A673 (cell line): ENCODE measurements around the gene TRIM10. TPM values are rescaled to one million over a fixed set of nuclear protein-coding genes. Genes with fewer than 3 reads are reported as not detected.

Experiments
- BruUV-seq: library from RNA; stranded (reverse); fragments of 400-500 nt; replicated peaks from 2 replicates; lab custom pipeline; 2021; lab: Mats Ljungman, UMichigan
- CTCF ChIA-PET: fragments of 300-600 bp; sonication (Branson Sonifier 250); formaldehyde crosslinking; loops from one replicate; lab custom pipeline; 2022; ENCODE audit warnings: antibody characterized with exemption; lab: Charles Lee
- POLR2A ChIA-PET: fragments of 300-600 bp; sonication (Branson Sonifier 250); formaldehyde crosslinking; loops from one replicate; lab custom pipeline; 2022; ENCODE audit warnings: antibody characterized with exemption; ENCODE audit not compliant: low non-redundant PET; lab: Charles Lee
- DNase-seq: peaks from one replicate; pipeline ENCODE4 v3.0.0-alpha.2; 2015; ENCODE audit warnings: low spot score
- H3K27ac ChIP-seq: fragments of 200-600 bp; sonication (generic); 2 replicates; pipeline ENCODE4 v1.5.1; 2016; ENCODE audit warnings: mixed run types, low read depth, mild to moderate bottlenecking, mixed read lengths, antibody characterized with exemption, low read length; ENCODE audit not compliant: poor library complexity, severe bottlenecking
- H3K27me3 ChIP-seq: fragments of 200-600 bp; sonication (generic); replicated peaks from 2 replicates; pipeline ENCODE4 v1.6.1; 2017; ENCODE audit warnings: mixed run types, low read depth, mild to moderate bottlenecking, mixed read lengths, antibody characterized with exemption, low read length; ENCODE audit not compliant: insufficient read depth, poor library complexity
- H3K36me3 ChIP-seq: fragments of 200-600 bp; sonication (generic); 2 replicates; pipeline ENCODE4 v1.6.1; 2016; ENCODE audit warnings: mixed run types, mild to moderate bottlenecking, mixed read lengths, antibody characterized with exemption, low read length; ENCODE audit not compliant: insufficient read depth, poor library complexity, severe bottlenecking
- H3K4me1 ChIP-seq: fragments of 200-600 bp; sonication (generic); 2 replicates; pipeline ENCODE4 v1.6.1; 2017; ENCODE audit warnings: mixed run types, mild to moderate bottlenecking, mixed read lengths, antibody characterized with exemption, low read length; ENCODE audit not compliant: insufficient read depth, poor library complexity, severe bottlenecking
- H3K4me3 ChIP-seq: fragments of 200-600 bp; sonication (generic); 2 replicates; pipeline ENCODE4 v1.5.1; 2016; ENCODE audit warnings: low read depth, mixed run types, mild to moderate bottlenecking, mixed read lengths, low read length; ENCODE audit not compliant: poor library complexity, severe bottlenecking
- H3K9me3 ChIP-seq: fragments of 200-600 bp; sonication (generic); 2 replicates; pipeline ENCODE4 v1.6.1; 2016; ENCODE audit warnings: mixed run types, low read depth, mild to moderate bottlenecking, mixed read lengths, antibody characterized with exemption, low read length; ENCODE audit not compliant: poor library complexity, severe bottlenecking
- EZH2 ChIP-seq: fragments of 200-600 bp; sonication (generic); IDR thresholded peaks from 2 replicates; pipeline ENCODE4 v1.6.1; 2017; ENCODE audit warnings: borderline replicate concordance, low read depth, mild to moderate bottlenecking, mixed read lengths, antibody characterized with exemption, low read length; ENCODE audit not compliant: poor library complexity, severe bottlenecking
- intact Hi-C: fragments of 100-400 bp; cut with micrococcal nuclease; formaldehyde crosslinking; loops from one replicate; pipeline ENCODE4 v1.10.0; 2022; ENCODE audit not compliant: unreplicated experiment
- total RNA-seq: library from RNA; stranded (reverse); gene quantifications from 2 replicates; pipeline ENCODE4 v1.2.3, GENCODE V29; 2021
- TF ChIP-seq, protein P1 (sequence below): fragments of 300-800, 200-600 bp; sonication (generic); conservative IDR thresholded peaks from 2 replicates; pipeline ENCODE4 v1.5.1; 2017; ENCODE audit warnings: low read depth, mild to moderate bottlenecking, antibody characterized with exemption, low read length, moderate library complexity, mixed read lengths

TRIM10 gene
- total RNA-seq, 1 experiment from 2014 or later: not detected

DNA sequence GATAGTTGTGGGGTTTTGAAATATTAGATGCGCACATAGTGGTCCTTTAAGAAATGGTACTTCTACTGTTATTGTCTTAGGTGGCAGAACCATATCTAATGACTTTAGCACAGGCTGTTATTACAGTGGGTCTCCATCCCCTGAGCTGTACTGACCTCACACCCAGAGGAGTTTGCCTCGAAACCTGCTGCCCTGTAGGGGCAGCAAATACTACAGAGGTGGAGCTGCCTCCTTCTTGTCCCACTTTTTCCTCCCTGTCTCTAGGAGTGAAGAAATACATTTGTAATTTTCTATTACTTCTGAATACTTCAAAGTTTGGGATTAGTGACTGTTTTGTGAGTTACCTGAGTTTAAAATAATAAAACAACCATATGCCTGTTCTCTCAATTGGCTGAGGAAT, 56.4 kb downstream of the TRIM10 start:
- TF ChIP-seq, protein P1, sequence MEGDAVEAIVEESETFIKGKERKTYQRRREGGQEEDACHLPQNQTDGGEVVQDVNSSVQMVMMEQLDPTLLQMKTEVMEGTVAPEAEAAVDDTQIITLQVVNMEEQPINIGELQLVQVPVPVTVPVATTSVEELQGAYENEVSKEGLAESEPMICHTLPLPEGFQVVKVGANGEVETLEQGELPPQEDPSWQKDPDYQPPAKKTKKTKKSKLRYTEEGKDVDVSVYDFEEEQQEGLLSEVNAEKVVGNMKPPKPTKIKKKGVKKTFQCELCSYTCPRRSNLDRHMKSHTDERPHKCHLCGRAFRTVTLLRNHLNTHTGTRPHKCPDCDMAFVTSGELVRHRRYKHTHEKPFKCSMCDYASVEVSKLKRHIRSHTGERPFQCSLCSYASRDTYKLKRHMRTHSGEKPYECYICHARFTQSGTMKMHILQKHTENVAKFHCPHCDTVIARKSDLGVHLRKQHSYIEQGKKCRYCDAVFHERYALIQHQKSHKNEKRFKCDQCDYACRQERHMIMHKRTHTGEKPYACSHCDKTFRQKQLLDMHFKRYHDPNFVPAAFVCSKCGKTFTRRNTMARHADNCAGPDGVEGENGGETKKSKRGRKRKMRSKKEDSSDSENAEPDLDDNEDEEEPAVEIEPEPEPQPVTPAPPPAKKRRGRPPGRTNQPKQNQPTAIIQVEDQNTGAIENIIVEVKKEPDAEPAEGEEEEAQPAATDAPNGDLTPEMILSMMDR: no peak
- no peak for TF ChIP-seq EZH2
- DNase-seq: no peak
- H3K9me3 ChIP-seq: no peaks in the 10 kb centered on the region
- no TSS peak for BruUV-seq
- intact Hi-C loops: loop anchor here (5.0 to 10.0 kb wide), 2 partner anchors 37 to 290 kb away; partner anchors contain the start of gene PPP1R11
- H3K27ac ChIP-seq: no peak overlapping the region
- no peak overlapping the region for H3K4me3 ChIP-seq
- H3K27me3 ChIP-seq: peaks cover 29% of the 10 kb centered on the region
- ChIA-PET POLR2A (no interaction called here), CTCF (interaction anchor here (0.6 to 2.6 kb wide), 2 partner anchors 27 to 266 kb away, joined by 3 to 47 read pairs; no protein-coding TSS in a partner anchor)
- H3K36me3 ChIP-seq: no peaks in the 10 kb centered on the region
- H3K4me1 ChIP-seq: peaks cover 18% of the 10 kb centered on the region

DNA sequence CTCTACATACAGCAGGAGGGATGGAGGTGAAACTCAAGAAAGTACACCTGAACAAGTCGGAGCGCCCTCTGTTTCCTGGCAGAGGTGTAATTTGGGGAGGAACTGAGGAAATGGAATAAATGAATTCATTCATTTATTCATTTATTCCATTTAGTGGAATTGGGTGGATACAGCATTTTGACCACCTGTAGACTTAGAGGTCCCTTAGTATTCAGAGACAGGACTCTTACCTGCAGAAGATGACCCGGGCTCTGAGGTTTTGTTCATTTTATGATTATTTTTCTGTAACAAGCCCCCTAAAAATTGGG, 57.2 kb downstream of the TRIM10 start:
- no TSS peak for BruUV-seq
- Histone ChIP-seq H3K4me3 (peak overlapping the region; percentile 48), H3K36me3 (no peaks in the 10 kb centered on the region), H3K27me3 (peaks cover 37% of the 10 kb centered on the region), H3K4me1 (peaks cover 18% of the 10 kb centered on the region), H3K9me3 (no peaks in the 10 kb centered on the region), H3K27ac (no peak overlapping the region)
- CTCF ChIA-PET: interaction anchor here (0.7 to 2.6 kb wide), 10 partner anchors 8 to 244 kb away, joined by 3 to 47 read pairs (median 4); partner anchors contain the start of genes PPP1R11 and TRIM39
- POLR2A ChIA-PET: no interaction called here
- intact Hi-C loops: loop anchor here (1.0 to 10.0 kb wide), 4 partner anchors 27 to 291 kb away; partner anchors contain the start of gene PPP1R11
- TF ChIP-seq, protein P1: no peak
- no peak for TF ChIP-seq EZH2
- DNase-seq: no peak

DNA sequence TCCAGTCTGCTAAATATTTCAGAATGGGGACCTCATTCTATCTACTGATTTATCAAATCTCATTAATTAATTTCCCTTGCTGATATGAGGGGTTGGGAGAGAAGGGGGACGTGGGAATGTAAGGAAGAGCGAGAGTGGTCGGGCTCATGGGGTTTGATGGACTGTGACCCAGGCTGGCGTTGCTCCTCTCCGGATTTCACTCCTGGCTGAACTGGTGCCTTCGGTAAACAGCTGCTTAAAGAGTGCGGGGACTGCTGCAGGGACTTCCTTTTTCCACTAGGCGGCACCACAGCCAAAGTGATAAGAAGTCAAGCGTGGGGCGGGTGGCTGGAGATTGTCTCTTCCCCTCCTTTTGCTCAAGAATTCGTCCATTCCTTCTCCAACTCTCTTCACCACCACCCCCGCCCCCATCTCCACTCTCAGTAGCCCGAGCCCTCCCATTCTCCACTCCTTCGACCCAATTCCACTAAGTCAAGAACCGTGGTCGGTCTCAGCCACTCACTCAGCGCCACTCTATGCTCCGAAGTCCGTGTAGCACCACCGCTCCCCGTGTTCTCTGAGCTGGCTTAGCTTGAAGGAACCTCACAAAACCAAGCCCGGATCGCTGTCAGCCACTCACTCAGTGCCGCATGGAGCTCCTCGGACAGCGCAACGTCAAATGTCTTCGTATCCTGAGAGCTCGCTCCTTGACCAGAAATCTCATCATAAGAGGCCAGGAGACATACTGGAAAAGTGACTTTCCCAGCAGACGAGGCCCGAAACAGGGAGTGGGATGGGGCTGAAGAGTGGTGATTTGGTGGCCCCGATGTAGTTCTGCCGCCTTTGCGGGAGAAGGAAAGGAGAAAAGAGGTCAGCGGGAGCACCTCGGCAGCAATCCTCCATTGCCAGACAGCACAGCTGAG, 57.8 kb downstream of the TRIM10 start:
- no peak overlapping the region for H3K27ac ChIP-seq
- no TSS peak for BruUV-seq
- TF ChIP-seq, protein P1: peak; percentile 94
- no peak for TF ChIP-seq EZH2
- intact Hi-C loops: loop anchor here (1.0 to 10.0 kb wide), 4 partner anchors 28 to 292 kb away; partner anchors contain the start of gene PPP1R11
- CTCF ChIA-PET: interaction anchor here (0.7 to 2.6 kb wide), 10 partner anchors 9 to 244 kb away, joined by 3 to 47 read pairs (median 4); partner anchors contain the start of genes PPP1R11 and TRIM39
- H3K36me3 ChIP-seq: no peaks in the 10 kb centered on the region
- H3K4me3 ChIP-seq: peak overlapping the region; percentile 48
- POLR2A ChIA-PET: interaction anchor here (0.7 kb wide), 1 partner anchor 264 kb away, joined by 3 read pairs; no protein-coding TSS in a partner anchor
- peaks cover 43% of the 10 kb centered on the region for H3K27me3 ChIP-seq
- peaks cover 18% of the 10 kb centered on the region for H3K4me1 ChIP-seq
- peak; percentile 95 for DNase-seq
- H3K9me3 ChIP-seq: no peaks in the 10 kb centered on the region
